Umbilical cord (tissue), 2 donors: ENCODE measurements around the gene HDAC4. TPM values are rescaled to one million over a fixed set of nuclear protein-coding genes. Genes with fewer than 3 reads are reported as not detected.

ENCODE experiments used
- DNase-seq: peaks from one replicate; pipeline ENCODE4 v3.0.0-alpha.2; 2015; ENCODE audit warnings: low spot score
- total RNA-seq: library from RNA; depleted of rRNA; stranded (reverse); fragments of >200 nt; gene quantifications from one replicate; pipeline ENCODE4 v1.2.3, GENCODE V29; 2014; ENCODE audit warnings: low replicate concordance; ENCODE audit not compliant: insufficient read depth

The HDAC4 gene
- total RNA-seq, 1 donor from 2014 or later: 99.4 TPM

- no peak for DNase-seq
Measured at GRCh38 chr2:239095460-239096081, 305.2 kb downstream of the HDAC4 start.

- no peak for DNase-seq
Measured at GRCh38 chr2:239094867-239095266, 306.0 kb downstream of the HDAC4 start.

GRCh38 chr2:239093952-239094351 lies 306.9 kb downstream of the HDAC4 start:
- peak; percentile 36 for DNase-seq

- DNase-seq: peak; percentile 31
Measured at GRCh38 chr2:239093542-239093941, 307.3 kb downstream of the HDAC4 start.

- peak; percentile 35 for DNase-seq
Measured at GRCh38 chr2:239092571-239093294, 308.1 kb downstream of the HDAC4 start.

- no peak for DNase-seq
Measured at GRCh38 chr2:239089884-239090283, 310.9 kb downstream of the HDAC4 start.

- DNase-seq: no peak
Measured at GRCh38 chr2:239087046-239087710, 313.6 kb downstream of the HDAC4 start.

- peak; percentile 20 for DNase-seq
Measured at GRCh38 chr2:239086325-239087020, 314.3 kb downstream of the HDAC4 start.

GRCh38 chr2:239085201-239085992 lies 315.4 kb downstream of the HDAC4 start:
- no peak for DNase-seq

GRCh38 chr2:239084007-239084406 lies 316.8 kb downstream of the HDAC4 start:
- no peak for DNase-seq

GRCh38 chr2:239082425-239082824 lies 318.4 kb downstream of the HDAC4 start:
- DNase-seq: no peak

- DNase-seq: peak; percentile 29
Measured at GRCh38 chr2:239081622-239082021, 319.2 kb downstream of the HDAC4 start.

GRCh38 chr2:239081046-239081445 lies 319.8 kb downstream of the HDAC4 start:
- DNase-seq: no peak

- DNase-seq: no peak
Measured at GRCh38 chr2:239079671-239080294, 321.0 kb downstream of the HDAC4 start.

GRCh38 chr2:239078128-239078924 lies 322.5 kb downstream of the HDAC4 start:
- peak; percentile 82 for DNase-seq

GRCh38 chr2:239077260-239077659 lies 323.6 kb downstream of the HDAC4 start:
- DNase-seq: peak; percentile 8

- no peak for DNase-seq
Measured at GRCh38 chr2:239075918-239076758, 324.7 kb downstream of the HDAC4 start.

GRCh38 chr2:239073745-239074530 lies 326.9 kb downstream of the HDAC4 start:
- DNase-seq: no peak
